ENCODE measurements around the gene RNF19B. TPM values are rescaled to one million over a fixed set of nuclear protein-coding genes. Genes with fewer than 3 reads are reported as not detected.

RNF19B gene
- total RNA-seq, 1 donor from 2014 or later, result 40.0 TPM

- Histone ChIP-seq H3K4me3 (no peak overlapping the region), H3K4me1 (peaks cover 0 to 13% of the 10 kb centered on the region in 2 donors), H3K27me3 (no peaks in the 10 kb centered on the region), H3K36me3 (no peaks in the 10 kb centered on the region), H3K9me3 (no peaks in the 10 kb centered on the region), H3K27ac (no peak overlapping the region)
- DNase-seq (ENCODE audit: low spot score in 2 of 2), result no peak
- intact Hi-C loops (cut with DNase I), result no loop called here
- no peak for TF ChIP-seq CTCF (IDR thresholded peaks at IDR 0.05)
Measured at GRCh38 chr1:32966900-32967299, 2.3 kb upstream of the RNF19B start.

GRCh38 chr1:32965251-32965747, 690 bp upstream of the RNF19B start:
- Histone ChIP-seq H3K4me1 (peaks cover 0 to 21% of the 10 kb centered on the region in 2 donors), H3K9me3 (no peaks in the 10 kb centered on the region), H3K4me3 (peak overlapping the region; percentile 99 to 100), H3K27ac (peak overlapping the region; percentile 93 to 99), H3K27me3 (no peaks in the 10 kb centered on the region), H3K36me3 (no peaks in the 10 kb centered on the region)
- no peak for TF ChIP-seq CTCF (IDR thresholded peaks at IDR 0.05)
- DNase-seq (ENCODE audit: low spot score in 2 of 2), result no peak
- intact Hi-C loops (cut with DNase I), result loop anchor here (2.0 kb wide), 1 partner anchor 42 kb away; no protein-coding TSS in a partner anchor

GRCh38 chr1:32963746-32964460, 706 bp downstream of the RNF19B start:
- H3K9me3 ChIP-seq, result no peaks in the 10 kb centered on the region
- no peak for TF ChIP-seq CTCF (IDR thresholded peaks at IDR 0.05)
- peak overlapping the region; percentile 99 to 100 for H3K4me3 ChIP-seq
- H3K27ac ChIP-seq, result peak overlapping the region; percentile 93 to 99
- peaks cover 0 to 22% of the 10 kb centered on the region in 2 donors for H3K4me1 ChIP-seq
- H3K27me3 ChIP-seq, result no peaks in the 10 kb centered on the region
- peak; percentile 44 to 82 for DNase-seq (ENCODE audit: low spot score in 2 of 2)
- intact Hi-C loops (cut with DNase I), result loop anchor here (1.0 to 2.0 kb wide), 2 partner anchors 16 to 43 kb away; no protein-coding TSS in a partner anchor
- H3K36me3 ChIP-seq, result no peaks in the 10 kb centered on the region

- Histone ChIP-seq H3K27ac (no peak overlapping the region), H3K36me3 (no peaks in the 10 kb centered on the region), H3K4me1 (peaks cover 0 to 22% of the 10 kb centered on the region in 2 donors), H3K4me3 (peak overlapping the region; percentile 99 to 100), H3K9me3 (no peaks in the 10 kb centered on the region), H3K27me3 (no peaks in the 10 kb centered on the region)
- TF ChIP-seq CTCF (IDR thresholded peaks at IDR 0.05), result no peak
- intact Hi-C loops (cut with DNase I), result no loop called here
- no peak for DNase-seq (ENCODE audit: low spot score in 2 of 2)
Measured at GRCh38 chr1:32962248-32962896, 2.2 kb downstream of the RNF19B start.

- H3K4me3 ChIP-seq, result no peak overlapping the region
- H3K27me3 ChIP-seq, result no peaks in the 10 kb centered on the region
- H3K9me3 ChIP-seq, result no peaks in the 10 kb centered on the region
- peaks cover 0 to 22% of the 10 kb centered on the region in 2 donors for H3K4me1 ChIP-seq
- H3K36me3 ChIP-seq, result no peaks in the 10 kb centered on the region
- DNase-seq (ENCODE audit: low spot score in 2 of 2), result no peak
- intact Hi-C loops (cut with DNase I), result no loop called here
- TF ChIP-seq CTCF (IDR thresholded peaks at IDR 0.05), result no peak
- no peak overlapping the region for H3K27ac ChIP-seq
Measured at GRCh38 chr1:32960819-32961355, 3.7 kb downstream of the RNF19B start.

Measured in ascending aorta (tissue), 2 donors.